Caki2 (cell line): ENCODE results near the gene BEST4. TPM values are rescaled to one million over a fixed set of nuclear protein-coding genes. Genes with fewer than 3 reads are reported as not detected.
"Not testable (repeated sequence)": the region's sequence is repeated elsewhere in the genome, so short reads cannot be mapped to it uniquely, and the experiment has no call there.

Experiments
- DNase-seq: peaks from one replicate; pipeline ENCODE4 v3.0.0-alpha.2; 2015; ENCODE audit warnings: low read depth
- in situ Hi-C: cut with HindIII; loops from 2 replicates; pipeline ENCODE4 v1.10.0; 2016; ENCODE audit warnings: low sequenced_read_pairs, low pct_unique_long_range_greater_than_20kb, mixed read lengths
- total RNA-seq: library from RNA; depleted of rRNA; stranded (reverse); fragments of >200 nt; shearing (Covaris generic); gene quantifications from 2 replicates; pipeline ENCODE4 v1.2.3, GENCODE V29; 2014; ENCODE audit warnings: low replicate concordance

The BEST4 gene
- total RNA-seq, 1 experiment from 2014 or later = not detected

DNA sequence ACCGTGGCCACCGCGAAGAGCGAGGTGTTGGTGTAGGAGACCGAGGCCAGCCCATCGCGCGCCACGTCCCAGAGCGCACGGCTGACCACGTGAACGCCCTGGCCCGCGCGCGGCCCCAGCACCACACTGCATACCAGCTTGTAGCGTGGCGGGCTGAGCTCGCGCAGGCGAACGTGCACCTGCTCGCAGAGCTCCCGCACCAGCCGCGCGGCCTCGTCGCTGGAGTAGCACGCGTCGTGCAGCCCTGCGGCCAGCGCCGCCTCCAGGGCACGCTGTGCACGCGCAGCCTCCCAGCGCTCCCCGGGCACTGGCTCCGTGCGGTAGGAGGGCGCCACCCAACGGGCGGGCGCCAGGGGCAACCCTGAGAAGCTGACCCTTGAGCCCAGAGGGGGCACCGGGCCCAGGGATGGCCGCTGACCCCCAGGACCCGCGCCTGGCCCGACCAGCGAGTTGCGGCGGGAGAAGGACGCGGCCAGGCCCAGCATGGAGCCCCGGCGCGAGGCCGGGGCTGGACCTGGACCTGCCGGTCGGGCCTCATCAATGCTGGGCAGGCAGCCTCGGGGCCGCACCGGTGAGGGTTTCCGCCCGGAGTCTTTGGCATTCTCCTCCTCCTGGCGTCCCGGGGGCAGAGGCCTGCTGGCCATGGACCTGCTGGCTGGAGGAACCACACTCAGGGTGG is 18.2 kb upstream of the BEST4 start:
- in situ Hi-C loops = no loop called here
- DNase-seq = no peak

- no peak for DNase-seq
- in situ Hi-C loops = no loop called here
These were observed 17.5 kb upstream of the BEST4 start for GRCh38 chr1:44805311-44806024.

DNA sequence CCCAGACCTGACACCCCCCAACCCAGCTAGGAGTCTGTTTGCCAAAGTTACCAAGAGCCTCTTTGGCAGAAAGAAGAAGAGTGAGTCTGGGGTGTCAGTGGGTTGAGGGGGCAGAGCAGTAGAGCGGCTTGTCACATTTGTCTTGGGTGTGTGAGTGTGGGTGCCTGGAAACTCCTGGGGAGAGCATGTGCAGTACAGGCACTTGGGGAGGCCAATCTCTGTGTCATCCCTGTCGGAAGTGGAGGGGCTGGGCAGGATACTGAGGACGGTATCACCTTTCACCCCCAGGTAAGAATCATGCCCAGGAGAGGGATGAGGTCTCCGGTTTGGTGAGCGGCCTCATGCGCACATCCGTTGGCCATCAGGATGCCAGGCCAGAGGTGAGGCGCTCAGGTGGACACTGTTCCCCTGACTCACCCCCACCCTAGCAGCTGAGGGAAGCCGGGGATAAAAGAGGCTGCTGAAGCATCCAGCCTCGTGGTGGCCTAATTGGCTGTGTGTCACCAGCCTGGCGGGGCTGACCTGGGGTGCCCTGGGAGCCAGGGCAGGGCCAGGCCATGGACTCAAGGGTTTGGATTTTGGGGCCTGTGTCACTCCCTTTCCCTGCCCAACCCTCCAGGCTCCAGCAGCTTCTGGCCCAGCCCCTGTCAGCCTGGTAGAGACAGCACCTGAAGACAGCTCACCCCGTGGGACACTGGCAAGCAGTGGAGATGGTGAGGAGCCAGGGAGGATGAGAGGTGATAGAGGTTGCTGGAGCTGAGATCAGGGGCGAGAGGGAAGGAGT is 15.5 kb upstream of the BEST4 start:
- DNase-seq = no peak
- in situ Hi-C loops = no loop called here

GRCh38 chr1:44803062-44803311 is 15.0 kb upstream of the BEST4 start:
- no peak for DNase-seq
- in situ Hi-C loops = no loop called here

DNA sequence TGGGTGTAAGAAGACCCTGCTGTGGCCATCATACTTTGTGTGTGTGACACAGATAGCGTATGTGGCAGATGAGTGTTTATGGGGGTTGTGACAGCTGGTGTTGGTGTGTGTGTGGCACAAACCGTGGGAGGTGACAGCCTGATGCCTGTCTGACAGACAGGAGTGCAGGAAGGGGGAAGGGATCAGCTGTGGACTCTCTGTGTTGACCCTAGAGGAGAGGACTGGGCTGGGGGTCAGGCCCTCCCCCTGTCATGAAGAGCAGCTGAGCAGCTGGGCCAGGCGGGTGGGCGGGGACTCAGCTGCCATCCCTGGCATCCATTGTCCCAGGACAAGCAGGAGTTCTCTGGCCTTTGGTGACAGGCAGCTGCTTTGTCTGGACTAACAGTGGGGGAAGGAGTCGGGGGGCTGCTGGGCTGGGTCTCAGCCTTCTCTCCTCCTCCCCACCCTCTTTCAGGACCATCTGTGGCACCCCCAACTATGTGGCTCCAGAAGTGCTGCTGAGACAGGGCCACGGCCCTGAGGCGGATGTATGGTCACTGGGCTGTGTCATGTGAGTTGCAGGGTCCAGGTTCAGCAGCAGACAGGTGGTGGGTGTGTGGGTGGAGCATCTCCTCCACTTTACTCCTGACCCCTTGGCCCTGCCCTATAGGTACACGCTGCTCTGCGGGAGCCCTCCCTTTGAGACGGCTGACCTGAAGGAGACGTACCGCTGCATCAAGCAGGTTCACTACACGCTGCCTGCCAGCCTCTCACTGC is 14.5 kb upstream of the BEST4 start:
- in situ Hi-C loops = no loop called here
- no peak for DNase-seq

- DNase-seq = no peak
These were observed 13.7 kb upstream of the BEST4 start for GRCh38 chr1:44801491-44802305.

GRCh38 chr1:44799770-44800584 is 12.0 kb upstream of the BEST4 start, which contains the start of gene PLK3:
TSS of gene PLK3 (plus strand) at chr1:44800377. CDS start at chr1:44800464, 87 bp downstream.
- in situ Hi-C loops = no loop called here
- peak; percentile 98 for DNase-seq

More at GRCh38 chr1:44801491-44802305, 13.7 kb upstream of the BEST4 start:
- in situ Hi-C loops = no loop called here

DNA sequence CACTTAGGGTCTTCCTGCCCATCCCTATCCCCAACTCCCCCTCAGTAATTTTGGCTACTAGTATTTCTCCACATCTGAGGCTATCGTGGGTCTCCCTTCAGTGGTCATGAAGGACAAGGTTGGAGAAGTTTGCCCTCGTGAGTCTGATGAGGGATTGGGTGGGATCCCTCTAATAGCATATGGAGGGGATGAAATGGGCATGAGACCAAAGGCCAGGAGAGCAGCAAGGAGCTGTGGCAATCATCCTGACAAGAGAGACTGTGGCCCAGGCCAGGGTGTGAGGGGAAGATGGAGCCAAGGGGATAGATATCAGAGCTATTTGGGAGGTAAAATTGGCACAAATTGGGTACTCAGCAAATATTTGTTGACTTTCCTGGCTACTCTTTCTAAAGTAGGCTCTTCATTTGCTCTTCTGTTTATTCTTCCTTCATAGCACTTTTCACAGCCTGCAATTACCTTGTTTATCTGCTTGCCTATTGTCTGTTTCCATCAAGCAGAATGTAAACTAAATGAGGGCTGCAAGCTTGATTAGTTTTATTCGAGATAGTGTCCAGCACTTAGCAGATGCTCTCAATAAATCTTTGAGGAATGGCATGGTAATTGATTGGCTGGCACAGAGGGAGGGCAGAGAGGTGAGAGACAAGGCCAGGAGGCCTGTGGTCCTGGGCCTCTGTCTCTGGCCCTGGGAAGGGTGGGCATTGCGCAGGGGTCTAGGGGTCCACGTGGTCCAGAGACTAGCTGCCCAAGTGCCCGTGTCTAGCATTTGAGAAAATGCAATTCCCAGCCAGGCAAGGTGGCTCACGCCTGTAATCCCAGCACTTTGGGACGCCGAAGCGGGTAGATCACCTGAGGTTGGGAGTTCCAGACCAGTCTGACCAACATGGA is 10.8 kb upstream of the BEST4 start:
- in situ Hi-C loops = no loop called here

GRCh38 chr1:44797886-44798285 is 9.9 kb upstream of the BEST4 start:
- not testable (repeated sequence) for DNase-seq

More for the DNA sequence above, 10.8 kb upstream of the BEST4 start:
- DNase-seq = no peak

GRCh38 chr1:44792736-44793502 is 4.9 kb upstream of the BEST4 start:
- in situ Hi-C loops = no loop called here
- no peak for DNase-seq

More at GRCh38 chr1:44797886-44798285, 9.9 kb upstream of the BEST4 start:
- in situ Hi-C loops = not testable (repeated sequence)

GRCh38 chr1:44790968-44791801 is 3.2 kb upstream of the BEST4 start:
- in situ Hi-C loops = no loop called here

GRCh38 chr1:44787506-44787905 is 464 bp downstream of the BEST4 start:
- in situ Hi-C loops = no loop called here
- no peak for DNase-seq

More at GRCh38 chr1:44790968-44791801, 3.2 kb upstream of the BEST4 start:
- no peak for DNase-seq

DNA sequence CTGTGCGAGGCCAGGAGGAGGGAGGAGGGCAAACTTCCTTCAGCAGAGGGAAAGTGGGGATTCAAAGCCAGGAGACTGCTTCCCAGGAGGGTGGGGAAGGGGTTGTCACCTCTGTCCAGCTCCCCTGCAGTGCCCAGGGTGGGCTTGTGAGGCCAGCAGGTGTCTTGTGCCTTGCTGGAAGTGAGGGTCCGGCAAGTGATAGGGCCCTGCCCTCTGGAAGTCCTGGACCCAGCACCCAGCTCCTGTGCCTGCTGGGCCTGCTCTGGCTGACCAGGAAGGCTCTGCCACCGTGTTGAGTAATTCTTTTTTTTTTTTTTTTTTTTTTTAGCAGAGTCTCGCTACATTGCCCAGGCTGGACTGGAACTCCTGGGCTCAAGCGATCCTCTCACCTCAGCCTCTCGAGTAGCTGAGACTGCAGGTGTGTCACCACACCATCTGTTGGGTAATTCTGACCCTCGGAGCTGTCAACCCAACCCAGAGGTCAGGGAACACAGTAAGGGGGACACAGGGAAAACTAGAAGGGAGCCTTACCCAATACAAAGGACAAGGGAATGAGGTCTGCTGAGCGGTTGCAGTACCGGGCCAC is 1.0 kb downstream of the BEST4 start:
- in situ Hi-C loops = no loop called here

GRCh38 chr1:44786138-44786840 is 1.7 kb downstream of the BEST4 start:
- in situ Hi-C loops = no loop called here
- no peak for DNase-seq

More for the DNA sequence above, 1.0 kb downstream of the BEST4 start:
- no peak for DNase-seq
